GM21723 (cell line): Measurements from ENCODE around the gene SLC9A5.

Experiments used
- ATAC-seq: cut with Tn5 transposase; IDR thresholded peaks from one replicate; pipeline ENCODE4 v1.9.1; 2021; ENCODE audit warnings: mild to moderate bottlenecking, moderate library complexity; ENCODE audit not compliant: unreplicated experiment

The SLC9A5 gene

DNA sequence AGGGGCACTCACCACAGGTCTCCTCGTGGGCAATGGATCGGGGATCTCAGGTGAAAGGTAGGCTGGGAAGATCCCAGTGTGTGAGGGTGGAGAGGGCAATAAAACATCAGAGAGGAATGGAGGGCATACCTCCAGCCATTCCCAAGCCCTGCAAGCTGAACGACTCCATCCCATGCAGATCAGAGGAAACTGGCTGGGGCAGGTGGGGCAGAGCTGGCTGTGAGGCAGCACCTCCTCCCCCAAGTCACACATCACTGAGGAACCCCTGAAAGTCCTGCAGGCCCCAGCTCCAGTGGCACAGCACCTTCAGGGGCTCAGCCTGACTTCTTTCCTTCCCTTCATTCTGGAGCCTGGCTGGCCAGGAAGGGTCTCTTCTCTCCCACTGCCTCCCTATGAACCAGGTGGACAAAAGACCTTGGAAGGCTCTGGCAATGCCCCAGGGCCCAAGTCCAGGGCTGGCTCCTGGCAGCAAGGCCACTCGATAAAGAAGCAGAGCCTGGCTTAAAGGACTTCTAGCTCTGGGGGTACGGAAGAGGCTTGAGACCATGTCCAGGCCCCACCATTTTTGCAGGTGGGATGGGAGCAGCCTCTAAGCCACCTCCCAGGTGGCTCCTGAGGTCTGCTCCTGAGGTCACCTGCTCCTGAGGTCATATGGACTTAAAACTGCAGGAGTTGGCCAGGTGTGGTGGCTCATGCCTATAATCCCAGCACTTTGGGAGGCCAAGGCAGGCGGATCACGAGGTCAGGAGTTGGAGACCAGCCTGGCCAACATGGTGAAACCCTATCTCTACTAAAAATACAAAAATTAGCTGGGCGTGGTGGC lies 35.4 kb upstream of the SLC9A5 start:
- ATAC-seq = no peak

DNA sequence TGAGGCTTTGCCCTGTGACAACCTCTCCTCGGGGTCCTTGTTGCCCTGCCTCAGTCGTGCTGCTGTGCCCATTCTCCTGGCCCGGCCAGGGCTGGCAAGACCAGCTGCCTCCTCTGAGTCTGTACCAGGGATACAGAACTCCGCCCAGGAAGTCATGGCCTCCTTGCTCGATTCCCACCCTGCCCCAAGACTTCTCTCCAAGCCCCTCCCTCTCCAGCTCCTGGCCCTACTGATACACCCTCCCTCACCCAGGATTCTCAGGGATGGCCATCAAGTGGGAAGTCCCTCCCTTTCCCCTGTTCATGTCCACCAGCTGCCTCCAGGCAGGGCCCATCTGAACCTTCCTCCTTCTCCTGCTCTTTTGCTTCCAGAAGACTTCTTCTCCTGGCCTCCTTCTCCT lies 33.1 kb upstream of the SLC9A5 start:
- ATAC-seq = no peak

DNA sequence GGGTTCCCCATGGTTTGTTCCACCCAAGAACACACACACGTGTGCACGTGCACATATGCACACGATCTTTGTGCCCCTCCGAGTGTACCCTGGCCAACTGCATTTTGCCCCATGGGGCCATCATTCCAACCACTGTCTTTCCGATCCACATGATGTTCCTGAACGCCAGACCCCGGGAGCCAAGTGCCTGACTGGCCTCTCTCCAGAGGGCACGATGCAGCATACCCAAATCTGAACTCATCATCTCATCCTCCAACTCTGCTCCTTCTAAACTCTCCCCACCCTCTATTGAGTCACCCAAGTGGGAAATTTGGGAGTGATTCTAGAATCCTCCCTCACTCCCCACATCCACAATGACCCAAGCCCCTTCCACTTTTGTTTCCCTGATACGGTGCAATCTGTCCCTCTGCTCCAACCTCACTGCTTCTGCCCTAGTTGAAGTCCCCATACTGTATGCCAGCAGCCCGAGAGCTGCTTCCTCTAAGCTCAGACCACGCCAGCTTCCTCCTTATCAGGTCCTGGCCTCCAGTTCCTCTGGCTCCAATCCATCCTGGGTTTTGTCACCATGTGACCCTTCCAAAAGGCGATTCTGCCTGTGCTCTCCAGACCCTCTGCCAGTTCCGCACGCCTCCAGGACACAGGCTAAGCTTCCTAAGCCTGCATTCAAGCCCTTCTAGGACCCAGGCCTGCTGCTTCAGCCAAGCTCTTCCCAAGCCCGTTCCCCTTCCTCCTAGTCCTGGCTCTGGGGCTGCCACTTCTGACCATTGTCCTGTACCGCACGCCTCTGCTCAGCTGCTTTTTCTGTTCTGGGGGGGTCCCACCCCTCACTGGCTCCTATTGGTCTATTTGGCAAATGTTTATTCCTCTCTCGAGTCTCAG lies 31.9 kb upstream of the SLC9A5 start:
- ATAC-seq = no peak

DNA sequence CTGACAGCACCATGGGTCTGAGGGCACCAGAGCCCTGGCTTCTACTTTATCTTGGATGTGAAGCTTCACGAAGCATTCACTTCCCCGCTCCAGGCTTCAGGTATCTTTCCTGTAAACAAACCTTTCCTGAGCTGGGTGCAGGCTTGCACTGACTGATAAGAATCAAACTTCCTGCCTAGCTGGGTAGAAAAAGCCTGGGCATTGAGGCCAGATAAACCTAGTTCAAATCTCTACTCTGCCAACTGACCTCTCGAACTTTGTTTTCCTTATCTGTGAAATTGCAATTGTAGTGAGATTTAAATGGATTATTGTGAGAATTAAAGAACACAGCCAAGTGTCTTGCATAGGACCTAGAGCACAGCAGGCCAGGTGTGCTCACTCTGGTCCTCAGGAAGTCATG lies 24.8 kb upstream of the SLC9A5 start:
- no peak for ATAC-seq

DNA sequence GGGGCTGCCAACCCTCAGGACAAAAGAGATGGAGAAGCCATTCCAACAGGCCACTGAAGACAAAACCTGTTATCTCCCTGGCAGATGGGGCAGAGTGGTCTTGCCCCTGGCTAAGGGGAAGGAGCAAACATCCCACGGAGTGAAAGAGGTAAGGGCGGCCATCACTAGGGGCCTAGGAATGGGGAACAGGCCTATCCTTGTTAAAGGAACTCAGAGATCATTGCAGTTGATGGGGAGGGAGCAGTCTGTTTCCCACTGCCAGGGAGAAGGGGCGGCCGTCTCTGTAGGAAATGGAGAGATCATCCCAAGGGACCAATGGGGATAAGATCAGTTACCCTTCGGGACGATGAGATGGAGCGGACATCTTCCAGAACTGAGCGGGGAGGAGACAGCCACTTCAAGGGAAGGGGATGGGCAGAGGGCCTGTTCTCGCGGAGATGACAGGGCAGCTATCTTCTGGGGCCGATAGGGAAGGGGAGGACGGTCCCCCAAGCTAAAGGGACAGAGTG lies 22.4 kb upstream of the SLC9A5 start:
- no peak for ATAC-seq

DNA sequence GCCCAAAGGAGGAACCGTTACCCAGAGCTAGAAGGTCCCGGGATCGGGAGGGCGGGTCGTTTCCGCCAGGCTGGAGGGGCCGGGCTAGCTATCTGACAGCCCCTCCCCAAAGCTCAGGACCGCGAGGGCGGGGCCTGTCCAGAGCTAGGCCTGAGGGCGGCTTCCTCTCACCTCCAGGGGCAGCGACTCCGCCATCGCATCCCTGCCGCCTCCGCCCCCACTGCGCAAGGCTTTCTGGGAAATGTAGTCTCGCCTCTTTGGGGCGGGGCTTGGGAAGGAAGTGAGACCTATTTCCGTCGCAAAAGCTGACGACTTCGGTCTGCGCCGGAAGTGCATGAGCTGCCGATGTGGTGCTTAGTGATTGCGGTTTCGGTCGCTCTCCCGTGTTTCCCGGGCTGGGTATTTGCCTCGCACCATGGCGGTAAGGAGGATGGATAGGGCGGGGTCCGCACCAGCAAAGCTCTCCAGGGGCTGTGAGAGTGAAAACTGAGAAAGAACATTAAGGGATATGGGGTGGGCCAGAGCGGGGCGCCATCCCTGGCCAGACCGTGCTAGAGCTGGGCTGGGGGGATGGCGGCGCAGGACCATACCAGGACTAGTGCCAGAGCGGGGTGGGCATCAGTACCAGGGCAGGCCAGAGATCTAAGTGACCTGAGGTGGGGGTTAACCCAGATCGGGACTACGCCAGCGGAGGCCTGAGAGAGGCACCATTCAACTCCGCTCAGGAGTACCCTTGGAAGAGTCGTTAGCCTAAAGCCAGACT lies 21.8 kb upstream of the SLC9A5 start, which contains the start of gene TMEM208:
Gene TMEM208 (plus strand): TSS at position 327 of the 763 bp plus-strand sequence. CDS start 89 bp downstream, at position 416.
- ATAC-seq = peak; percentile 93

DNA sequence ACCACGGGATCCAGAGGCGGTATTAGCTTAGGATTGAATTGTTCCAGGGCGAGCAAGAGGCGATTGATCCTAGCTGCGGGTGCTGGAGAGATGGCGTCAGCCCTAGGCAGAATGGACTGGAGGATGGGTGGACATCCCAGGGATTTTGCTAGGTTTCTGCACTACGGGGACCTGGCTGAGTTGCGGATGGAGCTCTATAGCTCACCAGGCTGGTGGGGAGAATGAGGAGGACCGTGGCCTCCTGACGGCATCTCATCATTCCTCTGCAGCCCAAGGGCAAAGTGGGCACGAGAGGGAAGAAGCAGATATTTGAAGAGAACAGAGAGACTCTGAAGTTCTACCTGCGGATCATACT lies 21.2 kb upstream of the SLC9A5 start:
- no peak for ATAC-seq

DNA sequence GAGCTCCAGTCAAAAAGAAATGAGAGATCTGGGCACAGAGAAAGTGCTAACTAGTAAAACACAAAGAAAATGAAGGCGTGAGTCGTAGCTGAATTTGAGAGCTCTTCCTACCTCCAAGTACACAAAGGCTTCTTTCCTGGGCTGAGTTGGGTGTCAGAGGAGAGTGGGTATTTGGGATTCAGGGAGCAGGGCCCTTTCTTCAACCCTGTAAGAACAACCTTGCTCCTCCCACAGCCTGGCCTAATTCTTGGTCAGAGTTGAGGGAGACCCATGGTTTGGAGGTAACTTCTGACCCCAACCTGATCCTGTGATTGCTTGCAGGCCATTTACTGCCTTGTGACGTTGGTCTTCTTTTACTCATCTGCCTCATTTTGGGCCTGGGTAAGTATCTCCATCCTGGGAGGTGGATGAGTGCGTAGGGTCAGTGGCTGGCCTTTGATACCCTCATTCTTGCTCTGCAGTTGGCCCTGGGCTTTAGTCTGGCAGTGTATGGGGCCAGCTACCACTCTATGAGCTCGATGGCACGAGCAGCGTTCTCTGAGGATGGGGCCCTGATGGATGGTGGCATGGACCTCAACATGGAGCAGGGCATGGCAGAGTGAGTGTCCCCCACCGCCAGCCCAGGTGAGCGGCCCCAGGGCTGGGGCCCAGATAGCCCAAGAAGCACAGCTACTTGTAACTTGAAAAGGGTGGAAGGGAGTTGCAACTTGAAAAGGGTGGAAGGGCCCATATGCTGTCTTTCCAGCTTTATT lies 20.6 kb upstream of the SLC9A5 start:
- ATAC-seq = no peak

DNA sequence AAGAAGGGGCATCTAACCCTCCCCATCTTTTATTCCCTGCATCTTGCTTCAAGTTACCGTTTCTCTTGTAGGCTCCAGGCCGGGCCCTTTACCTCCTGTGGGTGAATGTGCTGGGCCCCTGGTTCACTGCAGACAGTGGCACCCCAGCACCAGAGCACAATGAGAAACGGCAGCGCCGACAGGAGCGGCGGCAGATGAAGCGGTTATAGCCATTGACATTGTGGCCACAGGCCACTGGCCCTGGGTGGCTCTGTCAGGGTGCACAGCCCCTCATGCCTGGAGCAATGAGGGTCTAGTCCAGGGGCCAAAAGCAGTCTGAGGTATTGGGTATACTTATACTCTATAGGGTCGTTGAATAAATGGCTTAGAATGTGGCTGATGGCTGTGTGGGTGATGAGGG lies 19.9 kb upstream of the SLC9A5 start:
- ATAC-seq = no peak

DNA sequence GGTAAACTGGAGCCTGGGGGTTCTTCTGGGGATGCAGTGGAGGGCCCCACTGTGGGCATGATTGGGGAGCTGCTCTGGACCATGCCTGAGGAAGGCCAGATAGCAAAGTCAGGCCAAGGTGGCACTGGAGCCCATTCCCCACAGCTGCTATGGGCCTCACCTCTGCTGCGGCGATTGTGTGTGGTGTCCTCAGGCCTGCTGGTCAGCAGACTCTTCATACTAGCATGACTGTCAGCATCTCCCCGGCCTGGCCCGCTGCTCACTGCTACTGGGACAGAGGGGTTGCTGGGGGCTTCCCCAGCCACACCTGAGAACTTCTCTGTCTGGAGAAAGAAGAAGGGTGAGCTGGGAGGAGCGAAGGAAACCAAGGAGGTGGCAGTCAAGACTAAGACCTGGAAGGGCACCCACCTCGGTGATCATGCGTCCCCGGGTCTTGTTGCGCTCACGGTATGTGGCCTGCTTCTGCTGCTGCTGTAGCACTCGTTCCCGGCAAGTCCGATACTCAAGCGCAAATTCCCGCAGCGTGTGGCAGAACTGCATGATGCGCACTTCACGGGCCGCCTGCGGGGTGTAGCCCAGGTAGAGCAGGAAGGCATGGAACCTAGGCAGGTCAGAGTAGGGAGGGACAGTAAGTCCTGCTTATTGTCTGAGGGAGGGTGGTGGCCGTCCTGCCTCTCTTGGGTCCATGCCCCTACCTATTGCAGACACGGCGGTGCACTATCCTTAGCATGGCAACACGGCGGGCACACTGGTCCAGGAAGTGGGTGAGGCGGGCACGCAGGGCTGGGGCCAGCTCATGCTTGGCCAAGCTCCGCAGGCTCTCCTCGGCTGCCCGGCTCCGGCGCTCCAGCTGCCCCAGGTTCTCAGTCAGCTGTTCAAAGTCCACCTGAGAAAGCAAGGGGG lies 18.6 kb upstream of the SLC9A5 start:
- no peak for ATAC-seq

DNA sequence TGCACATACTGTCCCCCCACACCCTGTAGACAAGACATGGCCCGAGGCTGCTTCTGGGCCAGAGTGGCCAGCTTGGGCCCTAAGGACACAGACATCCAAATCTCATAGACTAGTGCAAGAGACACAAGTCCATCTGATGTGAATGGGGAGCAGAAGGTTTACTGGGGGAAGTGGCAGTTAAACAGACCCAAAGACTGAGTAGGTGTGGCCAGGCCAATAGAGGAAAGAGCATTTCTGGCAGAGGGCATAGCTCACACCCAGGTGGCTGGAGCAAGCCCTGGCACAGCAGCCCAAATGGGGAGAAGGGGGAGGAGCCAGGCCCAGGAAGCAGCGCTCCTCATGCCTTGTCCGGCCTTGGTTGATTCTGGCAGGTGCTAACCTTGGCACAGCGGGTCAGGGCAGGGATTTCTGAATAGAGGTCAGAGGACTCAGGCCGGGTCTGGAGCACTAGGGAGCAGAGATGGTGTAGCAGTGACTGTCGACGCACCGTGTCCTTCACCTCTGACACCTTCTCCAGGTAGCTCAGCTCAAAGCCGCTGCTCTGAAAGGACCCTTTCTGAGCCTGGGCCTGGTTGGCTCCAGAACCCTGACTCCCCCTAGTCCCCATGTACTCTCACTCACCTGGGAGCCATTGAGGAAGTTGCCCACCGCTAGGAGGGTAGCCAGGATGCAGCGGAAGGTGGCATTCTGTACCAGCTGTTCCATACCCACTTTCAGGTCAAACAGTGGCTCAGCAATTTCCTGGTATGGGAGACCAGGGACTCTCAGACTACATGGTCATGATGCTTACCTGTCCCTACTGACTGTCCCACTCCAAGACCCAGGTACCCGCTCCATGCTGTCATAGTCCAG lies 17.7 kb upstream of the SLC9A5 start:
- ATAC-seq = no peak

DNA sequence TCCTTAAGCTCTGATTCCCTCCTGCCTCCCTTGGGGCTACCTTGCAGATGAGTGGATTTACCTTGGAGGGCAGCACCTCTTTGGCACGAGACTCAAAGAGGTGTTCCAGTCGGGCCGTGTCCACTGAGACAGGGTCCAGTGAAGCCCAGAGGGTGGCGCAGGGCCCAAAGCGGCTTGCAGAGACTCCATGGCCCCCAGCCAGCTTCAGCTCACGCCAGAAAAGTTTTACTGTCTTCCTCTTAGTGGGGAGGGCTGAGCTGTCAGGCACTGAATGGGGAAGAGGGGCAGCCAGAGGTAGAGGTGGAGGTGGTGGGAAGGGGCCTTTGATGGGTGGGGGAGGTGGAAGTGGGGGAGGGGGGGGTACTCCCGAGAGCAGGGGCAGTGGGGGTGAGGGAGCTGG lies 15.2 kb upstream of the SLC9A5 start:
- no peak for ATAC-seq

DNA sequence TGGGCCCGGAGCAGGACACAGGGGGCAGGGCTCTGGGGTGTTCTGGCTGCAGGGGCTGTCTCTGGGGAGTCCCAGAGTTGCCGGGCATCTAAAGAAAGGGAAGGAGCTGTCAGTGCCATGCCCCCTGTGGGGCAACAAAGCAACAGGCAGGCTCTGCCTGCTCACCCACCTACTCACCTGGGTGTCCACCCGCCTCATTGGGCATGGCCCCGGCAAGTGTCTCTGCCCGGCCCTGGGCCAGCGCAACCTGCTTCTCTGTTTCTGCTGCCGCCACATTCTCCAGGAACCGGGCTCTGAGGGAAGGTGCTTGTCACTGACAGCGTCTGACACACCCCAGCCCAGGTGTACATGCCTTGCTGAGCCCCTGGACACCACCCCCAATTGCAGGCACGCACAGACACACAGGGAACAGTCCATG lies 14.6 kb upstream of the SLC9A5 start:
- no peak for ATAC-seq

DNA sequence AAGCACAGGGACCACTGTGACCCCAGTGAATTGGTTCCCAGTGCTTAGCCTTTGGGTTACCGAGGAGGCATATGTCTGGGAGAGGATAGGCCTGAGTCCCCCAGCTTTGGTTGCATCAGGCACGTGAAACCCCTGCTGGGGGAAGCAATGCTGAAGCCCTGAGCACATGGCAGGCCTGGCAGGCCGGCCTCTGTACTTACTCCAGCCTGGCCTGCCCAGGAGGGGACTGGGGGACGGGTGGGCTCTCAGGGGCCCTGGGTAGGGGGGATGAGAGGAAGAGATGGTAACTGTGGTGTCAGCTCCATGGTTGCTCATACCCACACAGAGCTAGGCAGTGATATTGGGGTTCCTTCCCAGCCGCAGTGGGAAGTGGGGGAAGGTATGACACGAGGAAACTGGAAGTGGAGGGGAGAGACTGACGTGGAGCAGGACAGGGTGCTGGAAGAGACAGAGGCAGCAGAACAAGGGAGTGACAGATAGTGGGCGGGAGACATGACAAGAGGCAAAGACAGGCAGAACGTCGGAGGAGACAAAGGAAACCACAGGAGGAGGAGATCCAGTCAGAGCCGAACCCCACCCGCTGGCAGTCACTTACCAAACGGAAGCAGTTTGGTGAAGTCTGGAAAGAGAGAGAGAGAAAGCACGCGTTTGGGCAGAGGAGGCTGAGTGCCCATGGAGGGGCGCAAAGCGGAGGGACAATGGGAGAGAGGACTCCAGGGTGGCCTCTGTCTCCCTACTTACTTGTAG lies 12.8 kb upstream of the SLC9A5 start:
- peak; percentile 43 for ATAC-seq

DNA sequence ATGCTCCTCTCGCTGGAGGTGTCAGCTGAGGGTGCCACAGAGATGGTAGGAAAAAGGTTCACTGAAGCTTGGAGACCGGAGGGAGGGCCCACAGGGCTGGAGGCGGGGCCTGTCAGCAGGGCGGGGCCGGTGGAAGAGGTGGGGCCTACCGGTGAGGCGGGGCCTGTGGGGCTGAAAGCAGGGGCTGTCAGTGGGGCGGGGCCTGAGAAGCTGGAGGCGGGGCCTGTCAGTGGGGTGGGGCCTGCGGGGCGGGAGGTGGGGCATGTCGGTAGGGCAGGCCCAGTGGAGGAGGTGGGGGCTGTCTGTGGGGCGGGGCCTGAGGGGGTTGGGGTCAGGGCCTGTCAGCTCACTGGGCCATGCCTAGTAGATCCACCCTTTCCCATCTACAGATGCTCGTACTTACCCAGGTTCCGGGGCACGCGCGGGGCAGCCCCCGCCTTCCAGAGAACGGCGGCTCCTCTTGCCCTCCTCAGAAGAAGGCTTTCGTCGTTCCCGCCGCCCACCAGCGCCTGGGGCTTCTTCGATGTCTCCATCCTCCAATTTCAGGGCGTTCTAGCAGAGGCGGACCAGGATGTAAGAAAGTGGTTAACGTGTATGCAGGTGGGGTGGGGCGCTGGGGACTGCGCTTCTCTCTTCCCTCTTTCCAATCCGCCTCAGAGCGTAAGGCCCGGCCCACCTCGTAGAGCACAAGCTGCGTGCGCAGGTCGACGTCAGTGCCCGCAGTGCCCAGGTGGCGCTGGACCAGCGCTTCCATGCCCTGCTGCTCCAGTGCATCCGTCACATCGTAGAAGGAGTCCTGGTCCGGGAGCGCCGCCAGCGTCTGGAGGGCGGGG lies 12.0 kb upstream of the SLC9A5 start:
- peak; percentile 58 for ATAC-seq

DNA sequence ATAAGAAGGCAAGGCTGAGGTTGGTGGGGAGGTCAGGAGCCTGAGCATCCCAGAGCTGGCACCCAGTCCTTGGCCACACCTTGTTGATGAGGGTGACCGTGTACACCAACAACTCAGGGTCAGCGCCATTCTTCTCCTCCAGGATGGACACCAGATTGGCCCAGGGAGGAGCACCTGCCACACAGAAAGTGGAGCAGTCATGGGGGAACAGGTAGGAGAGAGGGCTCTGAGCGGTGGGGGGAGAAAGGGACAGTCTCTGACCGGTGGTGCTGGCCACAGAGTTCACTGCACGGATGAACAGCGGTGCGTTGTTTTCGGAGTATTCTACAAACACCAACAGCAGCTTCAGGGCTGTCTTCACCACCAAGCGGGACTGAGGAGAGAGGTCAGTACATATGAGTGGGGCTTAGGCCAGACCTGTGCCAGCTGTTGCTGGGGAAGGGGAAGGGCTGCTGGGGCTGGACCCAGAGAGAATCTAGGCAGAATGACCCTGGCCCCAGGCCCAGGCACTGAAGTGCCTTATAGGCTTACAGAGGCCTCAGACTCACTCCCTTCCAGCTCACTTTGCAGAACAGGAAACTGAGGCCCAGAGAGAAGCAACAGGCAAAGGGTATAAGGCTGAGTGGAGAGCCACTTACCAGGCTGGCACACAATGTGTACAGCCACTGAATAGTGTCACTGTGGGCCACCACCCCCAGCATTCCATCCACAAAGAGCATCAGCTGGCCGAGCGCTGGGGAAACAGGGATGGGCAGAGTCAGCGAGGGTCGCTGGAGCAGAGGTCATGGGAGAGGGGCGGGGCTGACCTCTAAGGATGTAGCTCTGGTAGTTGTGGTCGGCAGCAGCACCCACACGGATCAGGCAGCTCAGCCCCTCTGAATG lies 11.1 kb upstream of the SLC9A5 start:
- no peak for ATAC-seq
